Measurements from ENCODE around the gene SMYD2. TPM values are rescaled to one million over a fixed set of nuclear protein-coding genes. Genes with fewer than 3 reads are reported as not detected.
A peak's percentile ranks its signal among the peaks of the same experiment; 100 is the strongest.

Gene SMYD2
- total RNA-seq, 1 experiment from 2014 or later = 25.8 TPM

- TF ChIP-seq CTCF (conservative IDR thresholded peaks at IDR 0.05; ENCODE audit: low read depth, low read length) (no peak), EZH2 (IDR thresholded peaks at IDR 0.05; ENCODE audit: borderline replicate concordance, low read depth, low read length, poor library complexity, severe bottlenecking) (no peak)
- no peak for DNase-seq (ENCODE audit: low spot score)
- Histone ChIP-seq H3K27me3 (replicated peaks; ENCODE audit: insufficient read depth, low read depth, low read length, poor library complexity) (no peaks in the 10 kb centered on the region), H3K36me3 (ENCODE audit: insufficient read depth, low read length, poor library complexity, severe bottlenecking) (no peaks in the 10 kb centered on the region), H3K4me1 (ENCODE audit: insufficient read depth, low read length, poor library complexity, severe bottlenecking) (peaks cover 12% of the 10 kb centered on the region), H3K4me3 (ENCODE audit: low read depth, low read length, poor library complexity, severe bottlenecking) (no peak overlapping the region), H3K27ac (ENCODE audit: low read depth, low read length, poor library complexity, severe bottlenecking) (no peak overlapping the region), H3K9me3 (ENCODE audit: low read depth, low read length, poor library complexity, severe bottlenecking) (no peaks in the 10 kb centered on the region)
- no TSS peak for BruUV-seq (replicated peaks)
- intact Hi-C loops (cut with micrococcal nuclease; ENCODE audit: unreplicated experiment) = no loop called here
- ChIA-PET POLR2A (ENCODE audit: low non-redundant PET) (no interaction called here), CTCF (interaction anchor here (0.6 to 2.9 kb wide), 4 partner anchors 11 to 373 kb away, joined by 3 to 10 read pairs (median 4); no protein-coding TSS in a partner anchor)
These were observed 37.4 kb downstream of the SMYD2 start for GRCh38 chr1:214318356-214318755.

GRCh38 chr1:214318956-214319736 lies 38.2 kb downstream of the SMYD2 start:
- TF ChIP-seq EZH2 (IDR thresholded peaks at IDR 0.05; ENCODE audit: borderline replicate concordance, low read depth, low read length, poor library complexity, severe bottlenecking) (no peak), CTCF (conservative IDR thresholded peaks at IDR 0.05; ENCODE audit: low read depth, low read length) (no peak)
- ChIA-PET POLR2A (ENCODE audit: low non-redundant PET) (no interaction called here), CTCF (interaction anchor here (2.9 kb wide), 1 partner anchor 13 kb away, joined by 10 read pairs; no protein-coding TSS in a partner anchor)
- no peaks in the 10 kb centered on the region for H3K36me3 ChIP-seq (ENCODE audit: insufficient read depth, low read length, poor library complexity, severe bottlenecking)
- BruUV-seq (replicated peaks) = no TSS peak
- H3K9me3 ChIP-seq (ENCODE audit: low read depth, low read length, poor library complexity, severe bottlenecking) = no peaks in the 10 kb centered on the region
- intact Hi-C loops (cut with micrococcal nuclease; ENCODE audit: unreplicated experiment) = no loop called here
- H3K27ac ChIP-seq (ENCODE audit: low read depth, low read length, poor library complexity, severe bottlenecking) = no peak overlapping the region
- H3K27me3 ChIP-seq (replicated peaks; ENCODE audit: insufficient read depth, low read depth, low read length, poor library complexity) = no peaks in the 10 kb centered on the region
- DNase-seq (ENCODE audit: low spot score) = no peak
- H3K4me1 ChIP-seq (ENCODE audit: insufficient read depth, low read length, poor library complexity, severe bottlenecking) = peaks cover 12% of the 10 kb centered on the region
- H3K4me3 ChIP-seq (ENCODE audit: low read depth, low read length, poor library complexity, severe bottlenecking) = no peak overlapping the region

- no peak for DNase-seq (ENCODE audit: low spot score)
- ChIA-PET POLR2A (ENCODE audit: low non-redundant PET) (no interaction called here), CTCF (no interaction called here)
- H3K27me3 ChIP-seq (replicated peaks; ENCODE audit: insufficient read depth, low read depth, low read length, poor library complexity) = no peaks in the 10 kb centered on the region
- no TSS peak for BruUV-seq (replicated peaks)
- TF ChIP-seq CTCF (conservative IDR thresholded peaks at IDR 0.05; ENCODE audit: low read depth, low read length) (peak; percentile 43), EZH2 (IDR thresholded peaks at IDR 0.05; ENCODE audit: borderline replicate concordance, low read depth, low read length, poor library complexity, severe bottlenecking) (no peak)
- no peak overlapping the region for H3K27ac ChIP-seq (ENCODE audit: low read depth, low read length, poor library complexity, severe bottlenecking)
- H3K4me3 ChIP-seq (ENCODE audit: low read depth, low read length, poor library complexity, severe bottlenecking) = no peak overlapping the region
- intact Hi-C loops (cut with micrococcal nuclease; ENCODE audit: unreplicated experiment) = no loop called here
- H3K4me1 ChIP-seq (ENCODE audit: insufficient read depth, low read length, poor library complexity, severe bottlenecking) = peaks cover 12% of the 10 kb centered on the region
- H3K9me3 ChIP-seq (ENCODE audit: low read depth, low read length, poor library complexity, severe bottlenecking) = no peaks in the 10 kb centered on the region
- H3K36me3 ChIP-seq (ENCODE audit: insufficient read depth, low read length, poor library complexity, severe bottlenecking) = no peaks in the 10 kb centered on the region
These were observed 39.0 kb downstream of the SMYD2 start for GRCh38 chr1:214319938-214320337.

Measured in A673 (cell line).